A549 (cell line): ENCODE results near the gene C1orf21.

ENCODE experiments used
- CBX8 ChIP-seq: fragments of 200-600 bp; sonication (generic); IDR thresholded peaks from 2 replicates; pipeline ENCODE4 v1.6.1; 2016
- CEBPB ChIP-seq, 2 experiments: fragments of >200 bp in 1 of 2; sonication (Bioruptor Twin) in 1 of 2; formaldehyde crosslinking in 1 of 2; IDR thresholded peaks; 2 replicates each; pipeline ENCODE4 v1.6.1; 2012 to 2016
- CTCF ChIP-seq: fragments of >200 bp; sonication (Bioruptor Twin); formaldehyde crosslinking; IDR thresholded peaks from 3 replicates; pipeline ENCODE4 v1.5.1; 2016
- ELK1 ChIP-seq: fragments of 150-350 bp; IDR thresholded peaks from 2 replicates; pipeline ENCODE4 v1.6.1; 2014; ENCODE audit warnings: low read depth, mild to moderate bottlenecking, low read length
- KDM1A ChIP-seq: fragments of 200-600 bp; sonication (generic); IDR thresholded peaks from 2 replicates; pipeline ENCODE4 v1.6.1; 2016; ENCODE audit warnings: low read depth, mild to moderate bottlenecking
- POLR2A ChIP-seq: IDR thresholded peaks from 2 replicates; pipeline ENCODE4 v1.6.1; 2012; ENCODE audit warnings: mild to moderate bottlenecking, low read length

DNA sequence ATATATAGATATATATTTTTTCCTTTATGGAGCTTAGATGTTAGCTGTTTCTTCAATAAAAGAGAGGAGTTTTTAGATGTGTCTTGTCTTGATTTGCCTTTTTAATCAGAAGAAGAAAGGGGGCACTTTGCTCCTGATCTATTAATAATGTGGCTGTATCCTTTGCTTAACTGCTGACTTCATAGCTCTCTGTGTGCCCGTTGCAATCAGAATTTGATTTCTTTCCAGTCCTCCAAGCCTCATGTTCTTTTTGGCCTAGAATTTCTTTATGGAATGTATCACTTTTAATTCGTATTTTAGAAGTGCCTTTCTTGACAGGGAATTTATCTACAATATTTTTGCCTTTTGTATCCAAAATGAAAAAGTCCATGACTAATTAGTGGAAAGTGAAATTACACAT is 85.3 kb downstream of the C1orf21 start:
- no peak for TF ChIP-seq CEBPB (IDR thresholded peaks at IDR 0.05)
- no peak for TF ChIP-seq CTCF
- no peak for TF ChIP-seq ELK1
- TF ChIP-seq POLR2A, result no peak
- TF ChIP-seq KDM1A, result no peak
- TF ChIP-seq CBX8, result no peak
